Neutrophil (primary cell): ENCODE data around the gene PTRH2.

ENCODE experiments used
- H3K27ac ChIP-seq: fragments of 200-600 bp; sonication (generic); 2 replicates; pipeline ENCODE4 v1.5.1; 2016; ENCODE audit warnings: mild to moderate bottlenecking, moderate library complexity
- H3K27me3 ChIP-seq: fragments of 200-600 bp; sonication (generic); 2 replicates; pipeline ENCODE4 v1.6.0; 2016; ENCODE audit warnings: mild to moderate bottlenecking
- H3K36me3 ChIP-seq: fragments of 200-600 bp; sonication (generic); 2 replicates; pipeline ENCODE4 v1.5.1; 2017
- H3K4me1 ChIP-seq, 2 experiments: fragments of 200-600 bp in 1 of 2; sonication (generic) in 1 of 2; 1 replicate in 1 of 2; 2 replicates in 1 of 2; pipeline versions ENCODE4 v1.5.1 to v1.6.1; 2013 to 2016; ENCODE audit warnings: low read depth in 1 of 2, low read length in 1 of 2, mild to moderate bottlenecking in 1 of 2, moderate library complexity in 1 of 2; ENCODE audit not compliant: control insufficient read depth in 1 of 2, insufficient read depth in 1 of 2
- H3K4me3 ChIP-seq, 2 experiments: fragments of 200-600 bp in 1 of 2; sonication (generic) in 1 of 2; 1 replicate in 1 of 2; 2 replicates in 1 of 2; pipeline ENCODE4 v1.5.1; 2013 to 2016; ENCODE audit warnings: low read depth in 1 of 2, low read length in 1 of 2, mild to moderate bottlenecking in 1 of 2, moderate library complexity in 1 of 2
- H3K9me3 ChIP-seq: fragments of 200-600 bp; sonication (generic); 2 replicates; pipeline ENCODE4 v1.5.1; 2016
- CTCF ChIP-seq: fragments of 200-600 bp; sonication (generic); IDR thresholded peaks from 2 replicates; pipeline ENCODE4 v1.5.1; 2016; ENCODE audit warnings: antibody characterized with exemption

PTRH2 gene

GRCh38 chr17:59707971-59708430, 771 bp upstream of the PTRH2 start:
- no peaks in the 10 kb centered on the region for H3K27me3 ChIP-seq
- TF ChIP-seq CTCF = no peak
- peaks cover 51 to 66% of the 10 kb centered on the region in 2 experiments for H3K4me1 ChIP-seq
- no peaks in the 10 kb centered on the region for H3K9me3 ChIP-seq
- peak overlapping the region; percentile 83 to 97 for H3K4me3 ChIP-seq
- peaks cover 8% of the 10 kb centered on the region for H3K36me3 ChIP-seq
- H3K27ac ChIP-seq = peak overlapping the region; percentile 93

GRCh38 chr17:59702304-59702703, 4.9 kb downstream of the PTRH2 start:
- Histone ChIP-seq H3K36me3 (peaks cover 32% of the 10 kb centered on the region), H3K27ac (no peak overlapping the region), H3K9me3 (no peaks in the 10 kb centered on the region), H3K27me3 (no peaks in the 10 kb centered on the region), H3K4me1 (peaks cover 15 to 18% of the 10 kb centered on the region in 2 experiments), H3K4me3 (no peak overlapping the region)
- no peak for TF ChIP-seq CTCF

- no peak for TF ChIP-seq CTCF
- H3K4me1 ChIP-seq = peaks cover 11 to 12% of the 10 kb centered on the region in 2 experiments
- H3K27me3 ChIP-seq = no peaks in the 10 kb centered on the region
- no peaks in the 10 kb centered on the region for H3K9me3 ChIP-seq
- peaks cover 52% of the 10 kb centered on the region for H3K36me3 ChIP-seq
- no peak overlapping the region for H3K27ac ChIP-seq
- no peak overlapping the region for H3K4me3 ChIP-seq
Measured at GRCh38 chr17:59699786-59700185, 7.4 kb downstream of the PTRH2 start.

GRCh38 chr17:59699218-59699617, 8.0 kb downstream of the PTRH2 start:
- peaks cover 58% of the 10 kb centered on the region for H3K36me3 ChIP-seq
- no peak for TF ChIP-seq CTCF
- H3K9me3 ChIP-seq = no peaks in the 10 kb centered on the region
- H3K4me1 ChIP-seq = peaks cover 11 to 12% of the 10 kb centered on the region in 2 experiments
- no peak overlapping the region for H3K4me3 ChIP-seq
- no peaks in the 10 kb centered on the region for H3K27me3 ChIP-seq
- no peak overlapping the region for H3K27ac ChIP-seq

- TF ChIP-seq CTCF = no peak
- no peak overlapping the region for H3K4me3 ChIP-seq
- H3K27me3 ChIP-seq = no peaks in the 10 kb centered on the region
- no peaks in the 10 kb centered on the region for H3K9me3 ChIP-seq
- peak overlapping the region; percentile 58 for H3K27ac ChIP-seq
- H3K36me3 ChIP-seq = peaks cover 69% of the 10 kb centered on the region
- peaks cover 11 to 12% of the 10 kb centered on the region in 2 experiments for H3K4me1 ChIP-seq
Measured at GRCh38 chr17:59698143-59698542, 9.1 kb downstream of the PTRH2 start.
